A204.1 (cell line): ENCODE results near the gene CEPT1.
"Not testable (repeated sequence)": the region's sequence is repeated elsewhere in the genome, so short reads cannot be mapped to it uniquely, and the experiment has no call there.

ENCODE experiments used
- FAIRE-seq: peaks from 2 replicates; lab custom pipeline; 2012; peaks lifted over from hg19 to GRCh38; lab: Jason Lieb, UNC

Gene CEPT1

DNA sequence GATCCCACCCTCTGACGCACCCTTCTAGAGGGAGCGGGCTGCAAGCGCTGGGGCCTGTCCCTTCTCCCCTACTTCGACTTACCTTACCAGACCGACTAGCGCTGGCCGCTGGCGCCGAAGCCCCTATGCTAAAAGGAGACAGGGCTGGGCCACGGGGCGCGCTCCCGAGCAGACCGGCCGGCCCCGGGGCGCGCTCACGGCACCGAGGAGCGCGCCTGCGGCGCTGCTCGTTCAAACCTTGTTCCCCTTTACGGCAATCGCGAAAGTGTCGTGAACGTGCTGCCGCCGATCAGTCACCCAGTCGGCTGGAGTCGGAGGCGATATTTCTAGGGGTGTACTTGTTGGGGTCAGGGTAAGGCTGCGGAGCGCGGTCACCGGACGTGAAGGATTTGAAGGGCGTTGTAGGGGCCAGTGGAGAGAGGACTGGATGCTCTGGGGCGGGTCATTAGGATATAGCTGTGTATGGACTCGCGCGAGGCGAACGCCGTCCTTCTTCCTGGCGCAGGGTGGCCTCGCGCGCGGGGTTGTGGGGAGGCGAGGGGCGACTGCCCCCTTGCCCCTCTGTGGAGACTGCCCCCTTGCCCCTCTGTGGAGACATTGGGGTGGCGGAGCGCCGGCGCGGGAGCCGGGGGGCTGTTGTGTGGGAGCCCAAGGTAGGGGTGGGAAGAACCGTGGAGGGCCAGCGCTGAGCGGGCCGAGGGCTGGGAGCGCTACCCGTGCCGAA, at the start of gene CEPT1, which contains the start of gene DRAM2:
Gene CEPT1 (plus strand): TSS at position 268 of the 724 bp plus-strand sequence. CDS start 7,492 bp downstream, outside the sequence.
Gene DRAM2 (minus strand): TSS at position 138 of the 724 bp plus-strand sequence. CDS start 8,539 bp downstream, outside the sequence.
- FAIRE-seq, result no peak

DNA sequence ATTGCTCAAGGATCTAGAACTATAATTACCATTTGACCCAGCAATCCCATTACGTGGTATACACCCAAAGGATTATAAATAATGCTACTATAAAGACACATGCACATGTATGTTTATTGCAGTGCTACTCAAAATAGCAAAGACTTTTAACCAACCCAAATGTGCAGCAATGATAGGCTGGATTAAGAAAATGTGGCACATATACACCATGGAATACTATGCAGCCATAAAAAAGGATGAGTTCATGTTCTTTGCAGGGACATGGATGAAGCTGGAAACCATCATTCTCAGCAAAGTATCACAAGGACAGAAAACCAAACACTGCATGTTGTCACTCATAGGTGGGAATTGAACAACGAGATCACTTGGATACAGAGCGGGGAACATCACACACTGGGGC, 44.6 kb upstream of the CEPT1 start:
- not testable (repeated sequence) for FAIRE-seq

DNA sequence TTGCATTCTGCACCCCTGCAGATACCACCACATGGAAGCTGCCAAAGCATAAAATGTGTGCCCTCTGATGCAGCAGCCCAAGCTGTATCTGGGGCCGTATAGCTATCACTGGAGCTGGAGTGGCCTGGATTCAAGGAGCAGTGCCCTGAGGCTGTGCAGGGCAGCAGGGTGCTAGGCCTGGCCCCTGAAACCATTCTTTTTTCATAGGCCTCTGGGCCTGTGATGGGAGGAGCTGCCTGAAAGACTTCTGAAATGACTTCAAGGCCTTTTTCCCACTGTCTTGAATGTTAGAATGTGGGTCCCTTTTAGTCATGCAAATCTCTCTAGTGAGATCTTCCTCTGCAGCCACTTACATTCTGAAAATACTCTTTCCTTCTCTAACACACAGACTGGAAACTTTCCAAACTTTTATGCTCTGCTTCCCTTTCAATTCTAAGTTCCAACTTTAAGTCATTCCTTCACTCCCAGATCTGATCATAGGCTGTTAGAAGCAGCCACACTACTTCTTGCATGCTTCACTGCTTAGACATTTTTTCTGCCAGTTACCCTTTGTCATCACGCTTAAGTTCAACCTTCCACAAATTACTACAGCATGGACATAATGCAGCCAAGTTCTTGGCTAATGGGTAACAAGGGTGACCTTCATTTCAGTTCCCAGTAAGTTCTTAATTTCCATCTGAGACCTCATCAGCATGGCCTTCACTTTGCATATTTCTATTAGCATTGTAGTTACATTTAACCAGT, 42.5 kb upstream of the CEPT1 start:
- FAIRE-seq, result no peak

DNA sequence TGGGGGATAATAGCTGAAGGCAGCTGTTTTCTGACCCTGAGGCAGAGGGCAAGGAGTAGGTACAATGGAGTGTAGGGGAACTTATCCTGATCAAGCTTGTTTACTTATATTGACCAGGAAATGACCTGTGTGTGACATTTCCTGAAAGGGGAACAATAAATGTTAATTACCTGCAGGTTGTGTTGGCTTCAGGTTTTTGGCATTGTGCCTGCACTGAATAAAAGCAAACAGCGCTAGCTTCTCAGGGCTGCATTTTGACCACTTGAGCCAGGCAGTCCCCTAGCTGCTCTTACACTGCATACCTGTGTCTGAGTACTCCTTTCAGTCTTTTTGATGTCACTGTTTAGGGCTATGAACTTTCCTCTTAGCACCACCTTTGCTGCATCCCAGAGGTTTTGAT, 40.7 kb upstream of the CEPT1 start:
- no peak for FAIRE-seq

DNA sequence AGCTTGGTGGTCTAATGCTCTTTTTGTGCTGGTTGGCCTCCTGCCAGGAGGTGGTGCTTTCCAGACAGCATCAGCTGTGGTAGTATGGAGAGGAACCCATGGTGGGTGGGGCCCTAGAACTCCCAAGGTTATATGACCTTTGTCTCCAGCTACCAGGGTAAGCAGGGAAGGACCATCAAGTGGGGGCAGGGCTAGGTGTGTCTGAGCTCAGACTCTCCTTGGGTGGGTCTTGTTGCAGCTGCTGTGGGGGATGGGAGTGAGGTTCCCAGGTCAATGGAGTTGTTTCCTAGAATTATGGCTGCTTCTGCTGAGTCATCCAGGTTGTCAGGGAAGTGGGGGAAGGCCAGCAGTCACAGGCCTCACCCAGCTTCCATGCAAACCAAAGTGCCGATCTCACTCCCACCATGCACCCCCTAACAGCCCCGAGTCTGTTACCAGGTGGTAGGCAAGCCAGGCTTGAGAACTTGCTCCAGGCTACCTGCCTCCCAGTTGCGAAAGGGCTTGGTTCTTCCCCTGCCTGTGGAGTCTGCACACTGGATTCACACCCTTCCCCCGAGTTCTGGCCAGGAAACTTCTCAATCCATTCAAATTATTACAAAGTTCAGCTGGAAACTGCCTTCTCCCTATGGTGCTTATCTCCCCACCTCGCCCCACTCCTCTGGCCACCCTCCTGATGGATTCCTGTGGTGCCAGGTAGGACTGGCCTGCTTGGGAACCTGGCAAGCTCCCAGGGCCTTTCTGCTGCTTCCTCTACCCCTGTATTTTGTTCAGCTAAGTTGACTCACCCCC, 38.0 kb upstream of the CEPT1 start:
- FAIRE-seq, result no peak

DNA sequence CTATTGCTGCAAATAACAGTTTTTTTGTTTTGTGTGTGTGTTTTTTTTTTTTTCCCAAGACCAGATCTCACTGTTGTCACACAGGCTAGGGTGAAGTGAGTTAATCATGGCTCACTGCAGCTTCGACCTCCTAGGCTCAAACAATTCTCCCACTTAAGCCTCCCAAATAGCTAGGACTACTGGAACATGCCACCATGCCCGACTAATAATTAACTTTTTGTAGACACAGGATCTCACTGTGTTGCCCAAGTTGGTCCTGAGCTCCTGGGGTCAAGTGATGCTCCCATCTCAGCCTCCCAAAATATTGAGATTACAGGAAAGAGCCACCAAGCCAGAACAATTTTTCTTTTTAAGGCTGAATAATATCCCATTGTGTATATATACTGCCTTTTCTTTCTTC, 35.0 kb upstream of the CEPT1 start:
- FAIRE-seq, result no peak

DNA sequence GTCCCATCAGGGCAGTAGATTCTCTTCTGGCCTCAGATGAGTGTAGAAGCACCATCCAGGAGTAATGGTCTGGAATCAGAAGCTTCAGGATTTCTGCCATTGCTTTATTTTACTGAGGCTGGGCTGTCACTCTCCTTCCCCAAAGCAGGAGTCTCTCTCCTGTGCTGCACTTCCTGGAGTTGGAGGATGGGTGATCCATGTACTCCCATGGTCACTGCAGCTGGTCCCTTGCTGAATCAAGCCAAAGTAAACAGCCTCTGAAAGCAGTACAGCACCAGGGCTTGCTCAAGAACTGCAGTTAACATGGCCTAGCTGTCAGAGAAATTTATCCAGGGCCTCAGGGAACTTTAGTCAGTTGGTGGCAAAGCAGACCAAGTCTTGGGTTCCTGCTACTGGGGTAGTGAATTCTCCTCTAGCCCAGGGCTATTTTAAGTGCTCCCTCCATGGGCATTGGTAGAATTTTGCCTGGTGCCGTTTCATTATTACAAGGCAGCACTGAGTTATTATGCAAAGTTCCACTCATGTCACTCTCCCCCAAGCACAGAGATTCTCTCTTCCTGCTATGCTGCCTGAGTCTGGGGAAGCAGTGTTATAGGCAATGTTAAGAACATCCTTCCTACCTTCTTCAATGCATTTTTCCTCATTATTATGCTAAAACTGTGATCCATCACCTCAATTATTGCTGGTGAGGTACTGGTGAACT, 29.7 kb upstream of the CEPT1 start:
- no peak for FAIRE-seq

DNA sequence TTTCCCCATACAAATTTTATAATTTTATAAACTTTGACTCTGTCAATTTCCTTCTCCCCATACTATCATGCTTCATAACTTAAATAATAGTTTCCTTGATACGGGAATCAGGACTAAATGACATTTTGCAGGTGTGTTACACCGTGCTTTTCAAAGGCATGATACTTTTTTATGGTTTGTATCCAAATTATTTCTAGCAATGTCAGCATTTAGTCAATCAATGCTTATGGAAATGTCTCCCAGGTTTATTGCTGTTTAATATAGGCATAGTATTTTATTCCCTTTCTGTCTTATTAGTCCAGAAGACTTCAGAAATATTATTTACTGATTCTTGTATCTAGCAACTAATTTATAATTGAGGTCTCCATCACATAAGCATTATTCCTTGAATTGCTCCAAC, 23.5 kb upstream of the CEPT1 start:
- no peak for FAIRE-seq

DNA sequence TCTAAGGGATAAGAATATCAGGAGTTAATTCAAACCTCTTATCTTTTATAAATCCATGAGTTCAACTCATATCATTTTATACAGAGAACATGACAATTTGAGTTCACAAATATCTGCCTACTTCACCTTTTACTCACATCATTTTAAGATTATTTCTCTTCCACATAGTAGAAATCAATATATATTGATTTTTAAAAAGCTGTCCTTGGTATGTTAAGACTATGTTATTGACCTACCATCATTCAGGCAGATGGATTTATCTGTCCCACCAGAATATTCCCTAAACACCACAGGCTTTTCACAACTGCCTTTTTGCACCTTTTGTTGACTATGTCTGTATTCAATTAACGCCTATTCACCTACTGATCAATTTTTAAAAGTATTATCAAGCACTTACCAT, 13.7 kb upstream of the CEPT1 start:
- no peak for FAIRE-seq

DNA sequence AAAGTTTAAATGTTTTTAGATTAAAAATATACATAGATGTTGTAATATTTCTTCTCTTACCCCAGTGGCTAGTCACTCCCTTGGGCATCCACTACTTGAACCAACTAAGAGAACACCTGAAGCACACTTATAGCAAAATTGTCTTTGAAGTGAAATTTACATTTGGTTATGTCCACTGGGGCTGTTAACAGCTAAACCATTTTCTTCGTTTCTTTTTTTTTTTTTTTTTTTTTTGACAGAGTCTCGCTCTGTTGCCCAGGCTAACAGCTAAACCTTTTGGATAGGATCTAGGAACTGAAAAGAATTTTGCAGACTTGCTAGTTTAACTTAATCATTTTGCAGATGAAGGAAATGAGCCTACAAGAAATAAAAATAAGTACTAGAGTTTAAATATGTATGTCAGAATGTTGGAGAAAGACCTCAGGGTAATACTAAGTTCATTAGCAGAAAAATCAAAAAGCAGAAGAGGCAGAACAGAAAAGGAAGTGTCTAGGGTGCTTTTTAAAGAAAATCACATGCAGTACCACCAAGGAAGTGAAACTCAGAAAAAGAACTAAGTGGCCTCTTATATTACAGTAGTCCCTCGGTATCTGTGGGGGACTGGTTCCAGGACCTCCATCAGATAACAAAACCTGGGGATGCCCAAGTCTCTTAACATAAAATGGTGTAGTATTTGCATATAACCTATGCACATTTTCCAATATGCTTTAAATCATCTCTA, 11.9 kb upstream of the CEPT1 start:
- no peak for FAIRE-seq

DNA sequence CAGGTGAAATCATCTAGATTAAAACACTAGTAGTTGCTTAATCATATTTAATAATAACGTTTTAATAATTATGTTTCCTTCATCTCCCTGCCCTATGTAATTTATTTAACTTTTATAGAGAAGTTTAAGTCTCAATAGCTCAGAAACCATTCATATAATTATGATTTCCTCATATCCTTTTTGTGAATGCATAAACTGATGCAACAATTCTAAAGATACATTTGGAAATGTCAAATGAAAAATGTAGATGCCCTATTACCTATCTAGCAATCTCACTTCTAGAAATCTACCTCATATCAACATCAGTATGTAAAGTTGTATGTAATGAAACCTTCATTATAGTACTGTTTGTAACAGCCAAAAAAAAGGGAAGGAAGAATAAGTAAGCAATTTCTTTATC, 10.6 kb upstream of the CEPT1 start:
- no peak for FAIRE-seq

DNA sequence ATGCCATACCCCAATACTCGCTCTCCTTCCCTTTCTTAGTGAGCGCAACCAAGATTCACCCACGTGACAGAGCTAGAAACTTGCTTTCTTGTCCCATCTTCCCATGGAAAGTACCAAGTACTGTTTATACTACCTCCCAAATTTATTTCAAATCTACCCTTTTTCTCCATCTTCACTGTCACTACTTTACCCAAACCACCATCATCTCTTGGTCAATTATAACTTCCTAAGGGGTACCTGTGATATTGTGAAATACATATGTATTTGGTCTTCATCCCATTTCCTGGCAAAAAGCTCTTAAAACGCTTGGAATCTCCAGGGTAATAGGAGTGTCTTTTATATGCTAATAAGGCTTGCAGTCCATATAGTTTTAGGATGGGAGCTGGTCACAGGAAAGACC, 8.3 kb upstream of the CEPT1 start:
- FAIRE-seq, result no peak

DNA sequence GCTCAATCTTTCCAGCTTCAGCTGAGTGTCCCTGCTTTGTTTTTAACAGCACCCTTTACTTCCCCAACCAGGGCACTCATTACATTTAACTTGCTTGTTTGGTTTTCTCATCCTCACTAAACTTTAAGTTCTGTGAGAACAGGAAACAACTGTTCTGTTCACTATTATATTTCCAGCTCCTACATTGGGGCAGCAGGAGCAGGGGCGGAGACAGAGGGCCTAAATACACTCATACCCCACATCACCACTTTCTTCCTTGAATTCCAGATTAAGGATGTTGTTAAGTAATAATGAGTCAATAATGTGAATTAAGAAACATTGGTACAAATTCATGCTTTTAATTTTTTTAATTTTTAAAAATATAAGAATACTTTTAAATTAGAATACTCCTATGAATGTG, 6.2 kb upstream of the CEPT1 start:
- no peak for FAIRE-seq

DNA sequence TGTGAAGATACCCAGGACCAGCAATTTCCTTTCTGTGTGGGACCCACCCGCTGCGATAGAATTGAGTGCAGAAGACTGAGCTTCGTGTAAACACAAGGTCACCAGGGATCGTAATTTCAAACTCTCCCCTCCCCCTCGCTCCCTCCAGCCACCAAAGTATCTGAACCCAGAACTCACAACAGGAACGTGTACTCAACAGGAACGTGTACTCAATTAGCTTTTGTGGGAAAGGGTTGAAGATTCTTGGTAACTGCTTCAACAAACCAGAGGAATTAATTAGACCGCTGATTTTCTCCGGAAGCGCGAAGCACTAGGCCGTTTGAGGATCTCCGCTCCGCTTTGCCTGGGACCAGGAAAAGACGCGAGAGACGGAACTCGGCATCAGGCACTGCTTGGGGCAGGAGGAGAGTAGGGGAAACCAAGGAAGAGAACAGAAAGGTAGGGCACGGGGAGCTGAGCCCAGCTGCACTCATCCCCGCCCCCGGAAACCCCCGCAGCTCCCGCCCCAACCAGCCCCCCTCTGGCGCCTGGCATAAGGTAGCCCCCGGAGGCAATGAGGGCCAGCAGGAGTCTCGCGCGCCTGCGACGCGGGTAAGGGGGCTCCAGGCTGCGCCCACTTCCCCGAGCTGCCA, 583 bp upstream of the CEPT1 start:
- FAIRE-seq, result no peak

DNA sequence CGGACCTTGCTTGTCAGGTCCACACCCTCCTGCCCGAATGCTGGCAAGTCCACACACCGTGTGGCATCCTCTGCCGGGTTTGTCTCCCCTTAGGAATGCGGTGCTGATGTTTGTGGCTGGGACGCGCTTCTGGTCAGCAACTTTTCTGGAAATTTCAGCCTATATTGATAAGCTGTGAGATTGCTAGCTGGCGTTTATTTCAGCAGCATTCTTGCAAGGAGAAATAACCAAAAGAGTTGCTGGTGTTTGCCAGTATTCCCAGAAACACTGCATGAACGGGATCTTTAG, 601 bp downstream of the CEPT1 start:
- FAIRE-seq, result no peak

DNA sequence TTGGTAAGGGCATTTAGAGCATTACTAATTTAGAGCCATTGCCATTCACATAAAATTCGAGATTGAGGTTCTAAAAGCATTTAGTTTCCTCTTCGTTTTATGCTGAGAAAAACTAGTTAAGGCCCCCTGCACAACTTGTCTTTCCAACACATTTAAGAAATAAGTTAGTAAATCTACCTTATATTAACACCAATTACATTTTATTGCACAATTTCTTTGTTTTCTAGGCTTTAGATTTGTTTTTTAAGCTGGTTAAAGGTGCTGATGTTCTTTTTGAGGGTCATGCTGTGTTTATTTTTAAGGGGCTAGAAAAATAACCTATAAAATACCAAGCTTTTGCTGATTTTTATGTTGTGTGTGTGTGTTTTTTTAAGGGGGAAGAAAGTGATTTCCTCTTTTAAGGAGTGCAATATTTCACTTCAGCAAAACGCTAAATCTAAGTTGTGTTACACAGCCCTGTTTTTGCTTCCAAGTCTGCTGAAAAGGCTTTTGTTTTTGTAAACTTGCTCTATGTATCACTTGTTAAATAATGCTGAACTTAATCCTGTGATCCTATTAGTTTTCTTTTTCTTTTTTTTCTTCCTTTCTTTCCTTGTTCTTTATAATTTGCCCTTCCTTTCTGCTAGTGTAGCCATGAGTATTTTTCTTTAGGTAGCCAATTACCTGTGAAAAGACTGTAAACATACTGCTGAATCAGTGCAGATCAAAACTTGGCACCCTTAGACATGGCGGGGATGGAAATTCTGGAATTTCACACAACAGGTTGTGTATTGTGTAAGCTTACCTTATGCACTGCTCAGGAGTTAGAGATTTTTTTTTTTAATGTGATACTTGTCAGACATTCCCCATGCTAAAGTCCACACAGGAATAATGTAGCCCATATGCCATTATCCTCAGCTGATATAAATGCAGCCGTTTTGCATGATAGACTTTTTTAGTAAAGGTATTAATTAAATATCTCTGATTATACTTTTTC, 1.5 kb downstream of the CEPT1 start:
- no peak for FAIRE-seq

DNA sequence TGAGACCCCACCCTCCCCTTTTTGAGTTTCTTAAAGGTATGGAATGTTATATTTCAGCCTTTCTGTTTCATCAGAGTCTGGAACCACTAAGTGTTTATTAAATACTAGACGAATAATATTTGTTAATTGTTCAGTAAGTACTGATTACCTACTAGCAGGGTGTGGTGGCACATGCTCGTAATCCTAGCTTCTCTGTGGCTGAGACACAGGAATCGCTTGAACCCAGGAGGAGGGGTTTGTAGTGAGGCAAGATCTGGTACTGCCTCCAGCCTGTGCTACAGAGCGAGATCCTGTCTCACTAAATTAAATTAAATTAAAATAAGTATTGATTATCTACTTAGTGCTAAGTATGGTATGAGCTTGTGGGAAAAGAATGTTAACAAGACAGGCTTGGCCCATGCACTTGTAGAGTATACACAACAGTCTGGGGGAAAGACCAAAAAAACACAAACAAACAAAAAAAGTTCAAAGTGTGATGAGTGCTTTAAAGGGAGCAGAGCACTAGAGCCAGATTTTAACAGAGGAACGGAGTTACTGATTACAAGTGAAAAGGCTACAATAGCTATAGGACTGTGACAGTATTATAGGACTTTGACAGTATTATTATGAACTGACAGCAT, 2.4 kb downstream of the CEPT1 start:
- FAIRE-seq, result no peak

DNA sequence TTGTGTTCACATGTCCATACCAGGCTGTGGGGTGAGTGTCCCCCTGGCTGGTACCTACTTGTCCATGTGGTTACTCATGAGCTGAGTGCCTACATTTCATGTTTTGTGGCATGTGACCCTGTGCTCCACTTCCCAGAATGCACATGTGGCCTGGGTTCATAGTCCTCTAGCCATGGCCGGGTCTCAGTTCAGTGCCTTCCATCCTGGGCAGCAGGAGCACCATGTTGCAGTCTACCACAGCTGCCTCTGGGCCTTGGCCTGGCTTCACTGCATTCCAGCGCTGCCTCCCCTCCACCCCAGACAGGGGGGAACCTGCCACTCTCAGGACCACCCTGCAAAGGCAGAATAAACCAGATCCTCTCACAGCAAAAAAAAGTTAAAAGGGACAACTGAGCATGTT, 5.5 kb downstream of the CEPT1 start:
- no peak for FAIRE-seq

DNA sequence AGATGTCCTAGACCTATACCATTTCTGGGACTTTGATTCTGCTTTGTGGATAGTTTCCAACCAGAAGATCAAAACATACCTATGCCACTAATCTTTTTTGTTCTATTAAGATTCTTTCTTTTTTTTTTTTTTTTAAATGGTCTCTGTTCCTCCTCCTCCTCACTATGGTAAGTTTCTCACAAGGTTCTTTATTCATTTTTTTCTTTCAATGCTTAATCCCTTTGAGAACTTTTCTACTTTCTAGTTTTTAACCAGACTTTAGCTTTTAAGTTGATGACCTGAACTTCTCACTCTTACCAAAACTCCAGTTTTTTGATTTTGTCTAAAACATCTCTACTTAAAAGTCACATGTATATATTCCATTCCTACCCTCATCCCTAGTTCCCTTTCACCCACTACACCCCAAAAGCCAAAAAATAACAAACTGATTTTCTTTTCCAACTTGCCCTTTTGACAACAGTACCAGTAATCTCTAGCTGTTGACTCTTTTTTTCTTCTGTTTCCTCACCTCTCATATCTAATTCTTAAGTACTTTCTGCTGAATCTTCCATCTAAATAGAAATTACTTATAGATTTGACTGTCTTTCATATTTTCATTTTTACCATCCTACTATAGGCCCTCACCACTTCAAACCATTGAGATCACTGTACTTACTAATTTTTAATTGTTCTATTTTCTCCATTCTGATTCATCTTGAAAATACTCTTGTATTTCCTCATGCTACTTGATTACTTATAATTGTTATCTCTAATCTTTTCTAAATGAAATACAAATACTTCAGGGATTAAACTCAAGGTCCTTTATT, 6.1 kb downstream of the CEPT1 start:
- FAIRE-seq, result no peak
